K562 (cell line): ENCODE results near the gene ARNT2. TPM values are rescaled to one million over a fixed set of nuclear protein-coding genes. Genes with fewer than 3 reads are reported as not detected.

Experiments used
- NR4A1 ChIP-seq, 2 experiments: fragments of 250-450 bp in 1 of 2; fragments of 450-650 bp in 1 of 2; sonication (Bioruptor Pico) in 1 of 2; IDR thresholded peaks; 2 replicates each; pipeline versions ENCODE4 v1.4.0 to v1.6.1; 2016 to 2020; ENCODE audit warnings: mild to moderate bottlenecking in 2 of 2, missing compliant biosample characterization in 1 of 2, missing genetic modification characterization in 1 of 2, moderate library complexity in 1 of 2
- PHF8 ChIP-seq: fragments of 200-600 bp; sonication (generic); IDR thresholded peaks from 2 replicates; pipeline ENCODE4 v1.6.1; 2012; ENCODE audit warnings: mixed run types, mild to moderate bottlenecking, inconsistent platforms, low read length, moderate library complexity, borderline replicate concordance
- PTRF ChIP-seq: fragments of 450-650 bp; IDR thresholded peaks from 2 replicates; pipeline ENCODE4 v1.6.1; 2016; ENCODE audit warnings: mild to moderate bottlenecking, missing genetic modification characterization, missing compliant biosample characterization
- ZBTB40 ChIP-seq, 2 experiments: fragments of 450-650 bp in 1 of 2; sonication (generic) in 1 of 2; formaldehyde crosslinking in 1 of 2; IDR thresholded peaks; 2 replicates each; pipeline versions ENCODE4 v1.7.1 to v1.9.0; 2016 to 2022; ENCODE audit warnings: inconsistent platforms in 1 of 2, mild to moderate bottlenecking in 1 of 2, missing genetic modification reagents in 1 of 2
- polyA plus RNA-seq, 8 experiments: library from polyadenylated mRNA; depleted of rRNA in 4 of 8; stranded (reverse) in 5 of 8; unstranded in 3 of 8; fragments of >200 nt; fragmentation: Nextera tagmentation in 2 of 8; fragmentation: Illumina TruSeq in 1 of 8; extraction: Ambion mirVana in 2 of 8; extraction: Trizol in 1 of 8; gene quantifications; 2 replicates each; pipeline versions ENCODE4 v1.2.1 to v1.2.3, GENCODE V29; 2011 to 2014; ENCODE audit warnings: inconsistent platforms in 1 of 8, missing spikeins in 1 of 8
- total RNA-seq, 7 experiments: library from RNA; depleted of rRNA in 6 of 7; stranded (reverse); fragments of >200 nt in 6 of 7; fragmentation: Illumina TruSeq in 2 of 7; extraction: Trizol in 2 of 7; gene quantifications; 2 replicates each; pipeline versions ENCODE4 v1.2.1 to v1.2.3, GENCODE V29; 2011 to 2021; ENCODE audit warnings: low replicate concordance in 1 of 7
- TF ChIP-seq, protein P1 (sequence below): sonication (generic); formaldehyde crosslinking; IDR thresholded peaks from 2 replicates; pipeline ENCODE4 v1.8.1; 2022; ENCODE audit warnings: missing genetic modification reagents

Gene ARNT2
- total and polyA plus RNA-seq, 9 of the 15 experiments (the other 6 are each of a cell fraction or from before 2014, with no cell fraction given) = 0.01 TPM; not detected in 8

DNA sequence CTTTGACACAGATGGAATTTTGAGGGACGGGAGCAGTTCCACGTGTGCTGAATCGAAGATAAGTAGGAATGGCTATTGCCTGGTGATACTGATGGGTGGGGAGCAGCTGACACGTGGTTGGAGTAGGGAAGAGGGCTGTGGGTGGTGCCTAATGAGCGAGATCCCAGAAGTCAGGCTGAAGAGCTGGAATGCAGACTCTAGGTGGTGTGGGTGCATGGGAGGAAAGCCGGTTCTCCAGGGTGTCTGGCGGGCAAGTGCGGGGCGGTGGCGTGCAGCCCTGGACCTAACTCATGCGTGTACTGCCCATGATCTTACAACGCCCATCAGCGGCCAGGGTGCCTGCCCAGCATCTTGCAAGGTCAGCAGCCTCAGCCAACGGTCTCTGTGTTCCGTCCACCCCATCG, 63.1 kb downstream of the ARNT2 start (continued):
- TF ChIP-seq, protein P1, sequence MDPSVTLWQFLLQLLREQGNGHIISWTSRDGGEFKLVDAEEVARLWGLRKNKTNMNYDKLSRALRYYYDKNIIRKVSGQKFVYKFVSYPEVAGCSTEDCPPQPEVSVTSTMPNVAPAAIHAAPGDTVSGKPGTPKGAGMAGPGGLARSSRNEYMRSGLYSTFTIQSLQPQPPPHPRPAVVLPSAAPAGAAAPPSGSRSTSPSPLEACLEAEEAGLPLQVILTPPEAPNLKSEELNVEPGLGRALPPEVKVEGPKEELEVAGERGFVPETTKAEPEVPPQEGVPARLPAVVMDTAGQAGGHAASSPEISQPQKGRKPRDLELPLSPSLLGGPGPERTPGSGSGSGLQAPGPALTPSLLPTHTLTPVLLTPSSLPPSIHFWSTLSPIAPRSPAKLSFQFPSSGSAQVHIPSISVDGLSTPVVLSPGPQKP (CRISPR knock-in tag) = no peak
- TF ChIP-seq PTRF (tag) (no peak), ZBTB40 (IDR thresholded peaks at IDR 0.05) (no peak), ZBTB40 (CRISPR knock-in tag; IDR thresholded peaks at IDR 0.05) (no peak), NR4A1 (CRISPR knock-in tag; IDR thresholded peaks at IDR 0.05) (no peak), NR4A1 (tag; IDR thresholded peaks at IDR 0.05) (no peak), PHF8 (no peak)
